H1 (cell line): Measurements from ENCODE around the gene RRP1. TPM values are rescaled to one million over a fixed set of nuclear protein-coding genes. Genes with fewer than 3 reads are reported as not detected.

Experiments used
- CTCF ChIA-PET: fragments of 300-600 bp; sonication (Branson Sonifier 250); formaldehyde crosslinking; loops from one replicate; lab custom pipeline; 2021; ENCODE audit not compliant: partially characterized antibody; lab: Charles Lee
- POLR2A ChIA-PET: fragments of 300-600 bp; sonication (Branson Sonifier 250); formaldehyde crosslinking; loops from one replicate; lab custom pipeline; 2021; ENCODE audit warnings: inconsistent platforms; ENCODE audit not compliant: partially characterized antibody; lab: Charles Lee
- DNase-seq, 2 experiments: peaks; one replicate each; pipeline versions ENCODE4 v3.0.0 to v3.0.0-alpha.2; 2010 to 2022; ENCODE audit warnings: low spot score in 2 of 2, low read depth in 1 of 2, mixed read lengths in 1 of 2
- FAIRE-seq: peaks from 2 replicates; lab custom pipeline; 2011; peaks lifted over from hg19 to GRCh38; lab: Jason Lieb, UNC
- H2AFZ ChIP-seq: 2 replicates; pipeline ENCODE4 v1.8.1; 2012; ENCODE audit warnings: low read length, inconsistent platforms
- H2AK5ac ChIP-seq: 2 replicates; pipeline ENCODE4 v1.6.1; 2013; ENCODE audit warnings: low read depth, low read length
- H2BK120ac ChIP-seq: replicated peaks from 2 replicates; pipeline ENCODE3; 2013; ENCODE audit warnings: low read depth, low read length, inconsistent platforms
- H2BK12ac ChIP-seq: 2 replicates; pipeline ENCODE4 v1.6.1; 2013; ENCODE audit warnings: low read depth, low read length
- H2BK15ac ChIP-seq: 2 replicates; pipeline ENCODE4 v1.6.1; 2013; ENCODE audit warnings: low read length
- H2BK20ac ChIP-seq: 2 replicates; pipeline ENCODE4 v1.6.1; 2013; ENCODE audit warnings: low read length
- H2BK5ac ChIP-seq: 2 replicates; pipeline ENCODE4 v1.6.1; 2013; ENCODE audit warnings: low read depth, low read length
- H3K14ac ChIP-seq: 2 replicates; pipeline ENCODE4 v1.6.1; 2013; ENCODE audit warnings: inconsistent platforms; ENCODE audit not compliant: insufficient read length
- H3K18ac ChIP-seq: 2 replicates; pipeline ENCODE4 v1.6.1; 2013; ENCODE audit warnings: low read length; ENCODE audit errors: extremely low read depth
- H3K23ac ChIP-seq: 2 replicates; pipeline ENCODE4 v1.6.1; 2013; ENCODE audit warnings: inconsistent platforms; ENCODE audit not compliant: insufficient read length
- H3K23me2 ChIP-seq: 2 replicates; pipeline ENCODE4 v1.6.1; 2013; ENCODE audit warnings: low read depth, low read length
- H3K27ac ChIP-seq: 2 replicates; pipeline ENCODE4 v1.6.1; 2011; ENCODE audit warnings: low read depth, low read length, inconsistent platforms
- H3K27me3 ChIP-seq, 4 experiments: replicated peaks in 1 of 4; 1 replicate in 1 of 4; 2 replicates in 3 of 4; pipeline versions ENCODE4 v1.6.1 to v1.8.1; 2011 to 2013; ENCODE audit warnings: low read length in 3 of 4, mild to moderate bottlenecking in 3 of 4, inconsistent platforms in 2 of 4, mixed read lengths in 2 of 4, moderate library complexity in 1 of 4; ENCODE audit not compliant: control insufficient read depth in 3 of 4, insufficient read depth in 3 of 4; ENCODE audit errors: extremely low read depth in 1 of 4
- H3K36me3 ChIP-seq, 4 experiments: 2 replicates each; pipeline versions ENCODE4 v1.6.1 to v1.8.1; 2011 to 2013; ENCODE audit warnings: mild to moderate bottlenecking in 4 of 4, low read length in 3 of 4, moderate library complexity in 2 of 4, control low read depth in 1 of 4, inconsistent platforms in 1 of 4; ENCODE audit not compliant: insufficient read depth in 4 of 4, control insufficient read depth in 2 of 4
- H3K4ac ChIP-seq: replicated peaks from 2 replicates; pipeline ENCODE3; 2013; ENCODE audit warnings: low read length, low read depth, mixed read lengths, inconsistent platforms; ENCODE audit not compliant: insufficient read length
- H3K4me1 ChIP-seq, 4 experiments: replicated peaks in 1 of 4; 1 replicate in 1 of 4; 2 replicates in 3 of 4; pipeline versions ENCODE4 v1.6.1 to v1.8.1; 2011 to 2013; ENCODE audit warnings: low read length in 3 of 4, inconsistent platforms in 2 of 4, mixed read lengths in 1 of 4; ENCODE audit not compliant: insufficient read depth in 4 of 4, control insufficient read depth in 3 of 4
- H3K4me2 ChIP-seq, 2 experiments: 2 replicates each; pipeline versions ENCODE4 v1.6.1 to v1.8.1; 2011 to 2013; ENCODE audit warnings: low read depth in 2 of 2, low read length in 2 of 2, control low read depth in 1 of 2, inconsistent platforms in 1 of 2, mild to moderate bottlenecking in 1 of 2; ENCODE audit not compliant: insufficient read depth in 1 of 2
- H3K4me3 ChIP-seq, 4 experiments: fragments of 200-600, 300-600 bp in 1 of 4; sonication (generic), shearing (Covaris generic), sonication (Bioruptor Twin) in 1 of 4; 2 replicates each; pipeline versions ENCODE4 v1.5.1 to v1.8.1; 2011 to 2016; ENCODE audit warnings: low read length in 4 of 4, low read depth in 3 of 4, control low read depth in 2 of 4, inconsistent platforms in 2 of 4, mild to moderate bottlenecking in 2 of 4, mixed read lengths in 1 of 4, moderate library complexity in 1 of 4; ENCODE audit not compliant: insufficient read depth in 2 of 4; ENCODE audit errors: extremely low read depth in 1 of 4
- H3K56ac ChIP-seq: replicated peaks from 2 replicates; pipeline ENCODE3; 2013; ENCODE audit warnings: low read depth, mild to moderate bottlenecking, mixed read lengths, low read length, inconsistent platforms; ENCODE audit not compliant: insufficient read length
- H3K79me1 ChIP-seq: 2 replicates; pipeline ENCODE4 v1.6.1; 2013; ENCODE audit warnings: low read depth, low read length, control low read depth
- H3K79me2 ChIP-seq, 2 experiments: 2 replicates each; pipeline versions ENCODE4 v1.6.1 to v1.8.1; 2012 to 2013; ENCODE audit warnings: low read length in 2 of 2, mild to moderate bottlenecking in 2 of 2, inconsistent platforms in 1 of 2; ENCODE audit not compliant: insufficient read depth in 2 of 2, control insufficient read depth in 1 of 2
- H3K9ac ChIP-seq, 4 experiments: replicated peaks in 1 of 4; 1 replicate in 1 of 4; 2 replicates in 3 of 4; pipeline versions ENCODE4 v1.6.1 to v1.8.1; 2011 to 2013; ENCODE audit warnings: low read depth in 3 of 4, low read length in 3 of 4, control low read depth in 2 of 4, mild to moderate bottlenecking in 2 of 4, moderate library complexity in 2 of 4, inconsistent platforms in 1 of 4; ENCODE audit errors: extremely low read depth in 1 of 4
- H3K9me3 ChIP-seq, 2 experiments: 2 replicates each; pipeline versions ENCODE4 v1.6.1 to v1.8.1; 2012 to 2013; ENCODE audit warnings: mild to moderate bottlenecking in 2 of 2, moderate library complexity in 2 of 2, control low read depth in 1 of 2, inconsistent platforms in 1 of 2, low read depth in 1 of 2, low read length in 1 of 2, mixed read lengths in 1 of 2; ENCODE audit not compliant: insufficient read depth in 2 of 2
- H4K20me1 ChIP-seq, 2 experiments: replicated peaks in 1 of 2; 2 replicates each; pipeline versions ENCODE3 to v1.8.1; 2011 to 2013; ENCODE audit warnings: inconsistent platforms in 2 of 2, low read length in 2 of 2, mild to moderate bottlenecking in 1 of 2; ENCODE audit not compliant: insufficient read depth in 2 of 2, control insufficient read depth in 1 of 2
- H4K5ac ChIP-seq: 2 replicates; pipeline ENCODE4 v1.6.1; 2013; ENCODE audit warnings: low read length, low read depth, mixed read lengths, inconsistent platforms; ENCODE audit not compliant: insufficient read length
- H4K8ac ChIP-seq: 2 replicates; pipeline ENCODE4 v1.8.0; 2013; ENCODE audit warnings: mild to moderate bottlenecking, moderate library complexity, low read length, inconsistent platforms; ENCODE audit not compliant: insufficient read depth; ENCODE audit errors: extremely low read depth
- H4K91ac ChIP-seq: replicated peaks from 2 replicates; pipeline ENCODE3; 2013; ENCODE audit warnings: low read length, mixed read lengths, inconsistent platforms; ENCODE audit not compliant: insufficient read length
- ATF3 ChIP-seq: IDR thresholded peaks from 2 replicates; pipeline ENCODE4 v1.6.1; 2011; ENCODE audit warnings: low read depth, mild to moderate bottlenecking, low read length; ENCODE audit not compliant: insufficient read depth
- BCL11A ChIP-seq, 2 experiments: IDR thresholded peaks; one replicate each; pipeline ENCODE4 v1.6.1; 2011; ENCODE audit warnings: low read depth in 2 of 2, low read length in 2 of 2, mild to moderate bottlenecking in 2 of 2
- CEBPB ChIP-seq: IDR thresholded peaks from 2 replicates; pipeline ENCODE4 v1.6.1; 2012; ENCODE audit warnings: low read depth, low read length
- JUND ChIP-seq: IDR thresholded peaks from 2 replicates; pipeline ENCODE4 v1.6.1; 2011; ENCODE audit warnings: mild to moderate bottlenecking, improper control_type of control experiment, low read length
- NANOG ChIP-seq: IDR thresholded peaks from 2 replicates; pipeline ENCODE4 v1.6.1; 2011; ENCODE audit warnings: low read length, low read depth, mild to moderate bottlenecking, inconsistent platforms; ENCODE audit not compliant: insufficient read depth, poor library complexity, severe bottlenecking
- SUZ12 ChIP-seq: fragments of 200-600 bp; sonication (generic); IDR thresholded peaks from 2 replicates; pipeline ENCODE4 v1.6.1; 2012; ENCODE audit warnings: mild to moderate bottlenecking, inconsistent platforms, low read length, moderate library complexity, mixed read lengths
- WGBS, 2 experiments: shearing (Covaris generic) in 1 of 2; methylation state at CpG; one replicate each; pipeline versions ENCODE4 v1.1.6 to v1.1.7; 2013 to 2015; ENCODE audit warnings: low lambda C conversion rate in 2 of 2, mixed read lengths in 2 of 2, inconsistent platforms in 1 of 2, low coverage in 1 of 2, missing lambda C conversion rate in 1 of 2; ENCODE audit not compliant: insufficient replicate concordance in 2 of 2, insufficient coverage in 1 of 2, insufficient read length in 1 of 2; ENCODE audit errors: extremely low coverage in 1 of 2, missing lambda C conversion rate in 1 of 2; 5-methylcytosine and 5-hydroxymethylcytosine counted together
- polyA plus RNA-seq, 7 experiments: library from polyadenylated mRNA; depleted of rRNA in 3 of 7; stranded (reverse) in 5 of 7; unstranded in 2 of 7; fragments of >200 nt in 5 of 7; fragments of 200-250 nt in 2 of 7; gene quantifications; 1 replicate in 5 of 7; 2 replicates in 1 of 7; 4 replicates in 1 of 7; pipeline versions ENCODE4 v1.2.1 to v1.2.3, GENCODE V29; 2011 to 2013; ENCODE audit warnings: missing spikeins in 2 of 7, mixed read lengths in 2 of 7
- total RNA-seq: library from RNA; stranded (reverse); fragmentation: NEBNext Ultra II Directional; extraction: Animal tissue kit (Norgen Biotek cat#: 25700); gene quantifications from 2 replicates; pipeline ENCODE4 v1.2.1, GENCODE V29; 2021

The RRP1 gene
- total and polyA plus RNA-seq, 2 of the 8 experiments (the other 6 are each of a cell fraction or from before 2014, with no cell fraction given): 11.6 to 55.2 TPM

- Histone ChIP-seq H3K9me3 (no peaks in the 10 kb centered on the region), H3K36me3 (peaks cover 11 to 38% (median 29%) of the 10 kb centered on the region in 4 experiments), H3K18ac (no peak overlapping the region), H3K4me2 (no peak overlapping the region), H3K4me3 (no peak overlapping the region), H3K27me3 (no peaks in the 10 kb centered on the region), H3K9ac (no peak overlapping the region), H4K8ac (no peak overlapping the region), H4K20me1 (peaks cover 13 to 15% of the 10 kb centered on the region in 2 experiments), H2BK15ac (no peak overlapping the region), H3K56ac (no peak overlapping the region), H3K23ac (no peak overlapping the region), H3K14ac (no peak overlapping the region), H3K79me2 (no peaks in the 10 kb centered on the region), H3K27ac (no peak overlapping the region), H3K4ac (no peak overlapping the region), H3K23me2 (no peaks in the 10 kb centered on the region), H2BK12ac (no peak overlapping the region), H3K4me1 (no peaks in the 10 kb centered on the region), H2AK5ac (no peak overlapping the region), H4K91ac (no peak overlapping the region), H4K5ac (no peak overlapping the region), H2BK120ac (no peak overlapping the region), H2AFZ (no peak overlapping the region), H2BK20ac (no peak overlapping the region), H2BK5ac (no peak overlapping the region), H3K79me1 (no peaks in the 10 kb centered on the region)
- DNase-seq: no peak
- FAIRE-seq: no peak
- WGBS, 2 experiments: 91% methylated on average over 14 of the region's 14 CpGs; no CpG with 5 or more reads in 1 of the 2 experiments
- POLR2A ChIA-PET: interaction anchor here (0.6 to 8.4 kb wide), 2 partner anchors 13 to 67 kb away, joined by 3 to 80 read pairs; partner anchors contain the start of gene RRP1
- CTCF ChIA-PET: interaction anchor here (0.8 to 0.9 kb wide), 2 partner anchors 134 to 136 kb away, joined by 3 read pairs; no protein-coding TSS in a partner anchor
- TF ChIP-seq ATF3 (no peak), NANOG (no peak), SUZ12 (no peak), JUND (no peak), CEBPB (no peak), BCL11A (IDR thresholded peaks at IDR 0.05; ENCODE audit: low read depth in 2 of 2, low read length in 2 of 2) (no peak)
These were observed 16.0 kb downstream of the RRP1 start for GRCh38 chr21:43805275-43805800.
